ENCODE results near the gene ADGRV1. TPM values are rescaled to one million over a fixed set of nuclear protein-coding genes. Genes with fewer than 3 reads are reported as not detected.

The ADGRV1 gene
- total RNA-seq, 1 donor from 2014 or later = 0.13 TPM

- TF ChIP-seq CTCF (IDR thresholded peaks at IDR 0.05) = no peak
- Mint-ChIP-seq H3K36me3 (ENCODE audit: low read depth) (no peaks in the 10 kb centered on the region), H3K27ac (no peak overlapping the region), H3K9me3 (no peaks in the 10 kb centered on the region), H3K27me3 (no peaks in the 10 kb centered on the region), H3K4me3 (no peak overlapping the region), H3K4me1 (no peaks in the 10 kb centered on the region)
- DNase-seq = no peak
- ATAC-seq (ENCODE audit: low read depth) = no peak
- POLR2A ChIA-PET = no interaction called here
- CTCF ChIA-PET = no interaction called here
- intact Hi-C loops (cut with micrococcal nuclease) = no loop called here
Observed at GRCh38 chr5:90957906-90958305, 399.3 kb downstream of the ADGRV1 start.

GRCh38 chr5:90959262-90959661, 400.7 kb downstream of the ADGRV1 start:
- Mint-ChIP-seq H3K36me3 (ENCODE audit: low read depth) (no peaks in the 10 kb centered on the region), H3K9me3 (no peaks in the 10 kb centered on the region), H3K4me3 (no peak overlapping the region), H3K4me1 (no peaks in the 10 kb centered on the region), H3K27ac (no peak overlapping the region), H3K27me3 (no peaks in the 10 kb centered on the region)
- intact Hi-C loops (cut with micrococcal nuclease) = no loop called here
- ATAC-seq (ENCODE audit: low read depth) (no peak), DNase-seq (no peak)
- TF ChIP-seq CTCF (IDR thresholded peaks at IDR 0.05) = no peak
- POLR2A ChIA-PET = no interaction called here
- CTCF ChIA-PET = no interaction called here

DNA sequence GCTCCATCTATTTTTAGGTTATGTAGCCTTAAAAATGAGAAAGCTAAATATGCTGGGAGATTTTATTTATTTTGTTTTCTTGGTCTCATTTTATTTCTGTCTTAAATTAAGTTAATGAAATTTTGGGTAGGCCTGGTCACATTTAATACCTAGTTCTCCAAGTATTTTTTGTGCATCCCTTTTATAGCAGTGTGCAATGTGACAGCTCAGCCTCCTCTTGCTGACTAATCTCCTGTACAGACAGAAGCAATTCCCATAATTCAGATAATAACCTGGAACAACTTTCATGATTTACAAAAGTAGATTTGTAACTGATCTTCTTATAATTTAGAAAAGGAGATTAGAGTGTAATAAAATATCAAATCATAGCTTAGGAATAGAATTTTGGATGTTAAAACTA, 403.9 kb downstream of the ADGRV1 start:
- Mint-ChIP-seq H3K27ac (no peak overlapping the region), H3K27me3 (peaks cover 4% of the 10 kb centered on the region), H3K4me1 (no peaks in the 10 kb centered on the region), H3K4me3 (no peak overlapping the region), H3K36me3 (ENCODE audit: low read depth) (no peaks in the 10 kb centered on the region), H3K9me3 (no peaks in the 10 kb centered on the region)
- DNase-seq (no peak), ATAC-seq (ENCODE audit: low read depth) (no peak)
- ChIA-PET POLR2A (no interaction called here), CTCF (no interaction called here)
- intact Hi-C loops (cut with micrococcal nuclease) = no loop called here
- TF ChIP-seq CTCF (IDR thresholded peaks at IDR 0.05) = no peak

DNA sequence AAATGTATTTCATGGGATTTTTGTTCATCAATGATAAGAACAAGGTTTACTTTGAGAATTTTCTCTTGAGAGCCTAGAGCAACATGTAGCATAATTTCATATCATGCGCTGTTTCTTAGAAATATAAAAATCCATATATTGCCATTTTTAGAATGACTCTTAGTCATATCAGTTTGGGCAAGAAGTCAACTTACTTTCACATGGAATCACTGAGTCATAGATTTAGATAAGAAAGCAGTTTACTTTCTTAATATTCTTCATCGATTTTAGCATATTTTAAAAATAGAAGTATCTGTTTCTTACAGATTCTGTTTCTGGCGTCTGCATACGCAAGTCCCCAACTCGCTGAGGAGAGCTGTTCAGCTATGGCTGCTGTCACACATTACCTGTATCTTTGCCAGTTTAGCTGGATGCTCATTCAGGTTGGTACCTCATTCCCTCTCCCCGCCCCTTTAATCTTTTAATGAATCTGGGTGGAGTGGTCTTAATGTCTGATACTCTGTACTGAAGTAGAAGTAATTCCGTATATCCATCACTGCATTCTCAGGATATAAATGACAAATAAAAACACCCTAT, 406.6 kb downstream of the ADGRV1 start:
- Mint-ChIP-seq H3K9me3 (no peaks in the 10 kb centered on the region), H3K27me3 (peaks cover 4% of the 10 kb centered on the region), H3K36me3 (ENCODE audit: low read depth) (no peaks in the 10 kb centered on the region), H3K4me1 (no peaks in the 10 kb centered on the region), H3K27ac (no peak overlapping the region), H3K4me3 (no peak overlapping the region)
- TF ChIP-seq CTCF (IDR thresholded peaks at IDR 0.05) = no peak
- CTCF ChIA-PET = no interaction called here
- no peak for ATAC-seq (ENCODE audit: low read depth)
- DNase-seq = no peak
- intact Hi-C loops (cut with micrococcal nuclease) = no loop called here
- POLR2A ChIA-PET = no interaction called here

GRCh38 chr5:90967443-90967842, 408.8 kb downstream of the ADGRV1 start:
- no peaks in the 10 kb centered on the region for H3K9me3 Mint-ChIP-seq
- H3K27ac Mint-ChIP-seq = no peak overlapping the region
- peaks cover 4% of the 10 kb centered on the region for H3K27me3 Mint-ChIP-seq
- H3K36me3 Mint-ChIP-seq (ENCODE audit: low read depth) = no peaks in the 10 kb centered on the region
- H3K4me1 Mint-ChIP-seq = no peaks in the 10 kb centered on the region
- intact Hi-C loops (cut with micrococcal nuclease) = no loop called here
- TF ChIP-seq CTCF (IDR thresholded peaks at IDR 0.05) = no peak
- ATAC-seq (ENCODE audit: low read depth) (no peak), DNase-seq (no peak)
- ChIA-PET CTCF (no interaction called here), POLR2A (no interaction called here)
- H3K4me3 Mint-ChIP-seq = no peak overlapping the region

Measured in activated B cell treated with CpG ODN at 0.5 μM for 24 hours (primary cell).